OCI-LY1 (cell line): Measurements from ENCODE around the gene MBNL2.

Experiments used
- H2AFZ ChIP-seq: fragments of 200-600 bp; sonication (generic), shearing (Covaris generic); 2 replicates; pipeline ENCODE4 v1.6.0; 2014; ENCODE audit warnings: antibody characterized with exemption, mild to moderate bottlenecking, low read length
- H3F3A ChIP-seq: fragments of 200-600 bp; sonication (generic), shearing (Covaris generic); 2 replicates; pipeline ENCODE4 v1.6.0; 2014; ENCODE audit warnings: mild to moderate bottlenecking, antibody characterized with exemption, low read length, moderate library complexity; ENCODE audit not compliant: insufficient read depth
- H3K27ac ChIP-seq: fragments of 200-600 bp; sonication (generic); 2 replicates; pipeline ENCODE4 v1.5.1; 2014; ENCODE audit warnings: low read length, mixed run types, mild to moderate bottlenecking, low read depth; ENCODE audit not compliant: poor library complexity, severe bottlenecking
- H3K27me3 ChIP-seq: fragments of 200-600 bp; sonication (generic); 2 replicates; pipeline ENCODE4 v1.6.0; 2014; ENCODE audit warnings: antibody characterized with exemption, mild to moderate bottlenecking, low read length, moderate library complexity; ENCODE audit not compliant: insufficient read depth
- H3K36me3 ChIP-seq: fragments of 200-600 bp; sonication (generic); 2 replicates; pipeline ENCODE4 v1.6.1; 2014; ENCODE audit warnings: mild to moderate bottlenecking, antibody characterized with exemption, low read length, moderate library complexity, mixed read lengths; ENCODE audit not compliant: insufficient read depth
- H3K4me1 ChIP-seq: fragments of 200-600 bp; sonication (generic); 2 replicates; pipeline ENCODE4 v1.5.1; 2014; ENCODE audit warnings: mild to moderate bottlenecking, low read length, moderate library complexity; ENCODE audit not compliant: insufficient read depth, severe bottlenecking
- H3K4me2 ChIP-seq: fragments of 200-600 bp; sonication (generic), shearing (Covaris generic); 2 replicates; pipeline ENCODE4 v1.6.1; 2014; ENCODE audit warnings: low read length
- H3K4me3 ChIP-seq: fragments of 200-600 bp; sonication (generic); 2 replicates; pipeline ENCODE4 v1.5.1; 2014; ENCODE audit warnings: low read length, low read depth, mild to moderate bottlenecking, mixed read lengths; ENCODE audit not compliant: poor library complexity, severe bottlenecking
- H3K79me2 ChIP-seq: fragments of 200-600 bp; shearing (Covaris generic); 2 replicates; pipeline ENCODE4 v1.6.1; 2016; ENCODE audit warnings: mixed run types, low read length, mixed read lengths; ENCODE audit not compliant: insufficient read depth
- H3K9ac ChIP-seq: fragments of 200-600 bp; sonication (generic), shearing (Covaris generic); 2 replicates; pipeline ENCODE4 v1.6.1; 2014; ENCODE audit warnings: mild to moderate bottlenecking, low read length, mixed read lengths
- H3K9me2 ChIP-seq: fragments of 200-600 bp; sonication (generic), shearing (Covaris generic); 2 replicates; pipeline ENCODE4 v1.6.1; 2014; ENCODE audit warnings: low read depth, mild to moderate bottlenecking, low read length, mixed read lengths
- H3K9me3 ChIP-seq: fragments of 200-600 bp; shearing (Covaris generic); 2 replicates; pipeline ENCODE4 v1.6.1; 2014; ENCODE audit warnings: low read length, mixed read lengths
- H4K20me1 ChIP-seq: fragments of 200-600 bp; sonication (generic), shearing (Covaris generic); 2 replicates; pipeline ENCODE4 v1.6.0; 2016; ENCODE audit warnings: mild to moderate bottlenecking, low read length; ENCODE audit not compliant: insufficient read depth
- EZH2 ChIP-seq: fragments of 200-600 bp; sonication (generic), shearing (Covaris generic); IDR thresholded peaks from 2 replicates; pipeline ENCODE4 v1.8.0; 2017; ENCODE audit warnings: borderline replicate concordance, mixed run types, mild to moderate bottlenecking, antibody characterized with exemption, low read length, moderate library complexity, mixed read lengths
- TF ChIP-seq, protein P1 (sequence below): fragments of 200-600 bp; sonication (generic), shearing (Covaris generic); IDR thresholded peaks from 2 replicates; pipeline ENCODE4 v1.5.1; 2017; ENCODE audit warnings: mild to moderate bottlenecking, antibody characterized with exemption, low read length, moderate library complexity, mixed read lengths

MBNL2 gene

DNA sequence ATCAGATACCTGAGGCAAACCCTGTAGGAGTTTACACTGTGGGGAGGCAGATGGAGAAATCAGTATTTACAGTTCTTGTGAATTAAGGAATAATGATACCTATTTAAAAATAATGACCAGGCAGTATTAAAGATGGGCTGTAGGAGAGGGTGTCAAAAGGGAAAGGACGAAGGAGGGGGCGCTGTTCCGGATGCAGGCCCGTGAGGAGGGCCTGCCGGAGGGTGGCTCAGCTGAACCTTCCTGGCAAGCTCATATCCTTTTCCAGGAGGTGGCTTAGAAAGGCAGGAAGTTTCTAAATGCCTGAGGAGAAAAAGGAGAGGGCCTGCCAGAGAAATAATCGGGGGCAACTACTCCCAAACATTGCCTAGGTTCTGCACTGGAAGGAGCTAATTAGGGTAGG, 46.6 kb downstream of the MBNL2 start:
- Histone ChIP-seq H3F3A (no peaks in the 10 kb centered on the region), H3K9me2 (no peaks in the 10 kb centered on the region), H3K36me3 (no peaks in the 10 kb centered on the region), H3K9ac (no peak overlapping the region), H3K27me3 (no peaks in the 10 kb centered on the region), H3K27ac (no peak overlapping the region), H4K20me1 (0 out of 2 replicates have a peak, but pooled peaks cover 2% of the 10 kb centered on the region), H3K79me2 (no peaks in the 10 kb centered on the region), H3K4me3 (no peak overlapping the region), H3K4me2 (no peak overlapping the region), H2AFZ (no peak overlapping the region), H3K4me1 (no peaks in the 10 kb centered on the region), H3K9me3 (no peaks in the 10 kb centered on the region)
- TF ChIP-seq EZH2: no peak
- TF ChIP-seq, protein P1, sequence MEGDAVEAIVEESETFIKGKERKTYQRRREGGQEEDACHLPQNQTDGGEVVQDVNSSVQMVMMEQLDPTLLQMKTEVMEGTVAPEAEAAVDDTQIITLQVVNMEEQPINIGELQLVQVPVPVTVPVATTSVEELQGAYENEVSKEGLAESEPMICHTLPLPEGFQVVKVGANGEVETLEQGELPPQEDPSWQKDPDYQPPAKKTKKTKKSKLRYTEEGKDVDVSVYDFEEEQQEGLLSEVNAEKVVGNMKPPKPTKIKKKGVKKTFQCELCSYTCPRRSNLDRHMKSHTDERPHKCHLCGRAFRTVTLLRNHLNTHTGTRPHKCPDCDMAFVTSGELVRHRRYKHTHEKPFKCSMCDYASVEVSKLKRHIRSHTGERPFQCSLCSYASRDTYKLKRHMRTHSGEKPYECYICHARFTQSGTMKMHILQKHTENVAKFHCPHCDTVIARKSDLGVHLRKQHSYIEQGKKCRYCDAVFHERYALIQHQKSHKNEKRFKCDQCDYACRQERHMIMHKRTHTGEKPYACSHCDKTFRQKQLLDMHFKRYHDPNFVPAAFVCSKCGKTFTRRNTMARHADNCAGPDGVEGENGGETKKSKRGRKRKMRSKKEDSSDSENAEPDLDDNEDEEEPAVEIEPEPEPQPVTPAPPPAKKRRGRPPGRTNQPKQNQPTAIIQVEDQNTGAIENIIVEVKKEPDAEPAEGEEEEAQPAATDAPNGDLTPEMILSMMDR: no peak

DNA sequence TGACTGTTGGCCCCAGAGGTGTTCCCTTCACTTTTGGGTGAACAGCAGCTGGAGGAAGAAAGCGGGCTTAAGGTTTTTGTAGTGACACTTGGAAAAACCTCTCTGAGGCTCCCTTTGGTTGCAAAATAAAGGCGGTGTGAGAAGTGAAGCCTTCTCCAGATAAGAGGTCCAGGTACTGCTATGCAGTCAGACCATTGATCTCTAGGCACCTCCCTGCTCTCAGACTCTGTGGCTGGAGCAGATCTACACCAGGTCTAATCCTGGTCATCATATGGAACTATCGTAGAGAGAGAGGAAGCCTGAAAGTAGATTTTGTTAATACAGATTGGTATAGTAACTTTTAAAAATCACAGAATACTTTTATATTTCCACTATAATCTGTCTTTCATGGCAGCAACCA, 47.5 kb downstream of the MBNL2 start:
- Histone ChIP-seq H3K4me1 (no peaks in the 10 kb centered on the region), H3K27ac (no peak overlapping the region), H3K9ac (no peak overlapping the region), H2AFZ (no peak overlapping the region), H3K79me2 (no peaks in the 10 kb centered on the region), H3K4me2 (no peak overlapping the region), H3K9me3 (no peaks in the 10 kb centered on the region), H3K27me3 (no peaks in the 10 kb centered on the region), H3K9me2 (no peaks in the 10 kb centered on the region), H4K20me1 (0 out of 2 replicates have a peak, but pooled peaks cover 2% of the 10 kb centered on the region), H3K4me3 (no peak overlapping the region), H3F3A (no peaks in the 10 kb centered on the region), H3K36me3 (no peaks in the 10 kb centered on the region)
- TF ChIP-seq EZH2: no peak
- TF ChIP-seq, protein P1: no peak

DNA sequence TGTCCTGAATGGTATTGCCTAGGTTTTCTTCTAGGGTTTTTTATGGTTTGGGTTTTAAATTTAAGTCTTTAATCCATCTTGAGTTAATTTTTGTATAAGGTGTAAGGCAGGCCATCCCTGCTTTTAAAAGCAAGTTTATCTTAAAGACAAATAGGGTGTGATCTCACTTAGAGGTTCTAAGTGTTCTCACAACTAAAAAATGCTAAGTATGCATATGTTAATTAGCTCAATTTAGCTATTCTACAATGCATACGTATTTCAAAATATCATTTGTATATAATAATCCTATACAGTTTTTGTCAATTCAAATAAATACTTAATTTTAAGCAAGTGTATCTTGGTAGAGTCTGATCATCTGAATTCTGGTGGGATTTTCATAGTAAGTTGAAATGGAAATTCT, 50.4 kb downstream of the MBNL2 start:
- Histone ChIP-seq H2AFZ (no peak overlapping the region), H3K36me3 (peaks cover 23% of the 10 kb centered on the region), H3K4me1 (peaks cover 7% of the 10 kb centered on the region), H3K9ac (no peak overlapping the region), H3K4me2 (no peak overlapping the region), H3F3A (no peaks in the 10 kb centered on the region), H3K4me3 (no peak overlapping the region), H4K20me1 (no peaks in the 10 kb centered on the region), H3K9me2 (no peaks in the 10 kb centered on the region), H3K79me2 (no peaks in the 10 kb centered on the region), H3K27me3 (no peaks in the 10 kb centered on the region), H3K27ac (no peak overlapping the region), H3K9me3 (no peaks in the 10 kb centered on the region)
- TF ChIP-seq, protein P1: no peak
